IMR-90 (cell line): ENCODE measurements around the gene ECM1. TPM values are rescaled to one million over a fixed set of nuclear protein-coding genes. Genes with fewer than 3 reads are reported as not detected.

ENCODE experiments used
- ATAC-seq: fragments of 200-7000 bp; cut with Tn5 transposase; 2 replicates; pipeline ENCODE4 v1.9.1; 2020; ENCODE audit warnings: low read depth, mild to moderate bottlenecking, moderate library complexity
- BruUV-seq: library from RNA; stranded (reverse); fragments of 400-500 nt; replicated peaks from 2 replicates; lab custom pipeline; 2021; lab: Mats Ljungman, UMichigan
- CTCF ChIA-PET: fragments of 300-600 bp; formaldehyde crosslinking; extraction: SDS; loops from one replicate; lab custom pipeline; 2021; ENCODE audit warnings: antibody characterized with exemption; lab: Yijun Ruan, JAX
- POLR2A ChIA-PET: fragments of 300-600 bp; sonication (Branson Sonifier 250); formaldehyde crosslinking; loops from one replicate; lab custom pipeline; 2022; ENCODE audit warnings: antibody characterized with exemption; ENCODE audit not compliant: unreplicated experiment; lab: Charles Lee
- DNase-seq: peaks from one replicate; pipeline ENCODE4 v3.0.0; 2013
- H2AFZ ChIP-seq: replicated peaks from 2 replicates; pipeline ENCODE3; 2013; ENCODE audit warnings: low read length, mild to moderate bottlenecking; ENCODE audit not compliant: poor library complexity
- H2AK5ac ChIP-seq: 2 replicates; pipeline ENCODE4 v1.6.1; 2013; ENCODE audit warnings: low read depth, low read length, inconsistent platforms
- H2AK9ac ChIP-seq: replicated peaks from 2 replicates; pipeline ENCODE3; 2013; ENCODE audit warnings: mild to moderate bottlenecking, low read depth, low read length, moderate library complexity; ENCODE audit not compliant: poor library complexity
- H2BK120ac ChIP-seq: 2 replicates; pipeline ENCODE4 v1.6.1; 2013; ENCODE audit warnings: low read depth, low read length, inconsistent platforms
- H2BK15ac ChIP-seq: 3 replicates; pipeline ENCODE4 v1.6.1; 2013; ENCODE audit warnings: low read depth, low read length, inconsistent platforms
- H2BK20ac ChIP-seq: 2 replicates; pipeline ENCODE4 v1.6.1; 2013; ENCODE audit warnings: low read depth, mild to moderate bottlenecking, inconsistent platforms, low read length, moderate library complexity
- H2BK5ac ChIP-seq: 2 replicates; pipeline ENCODE4 v1.6.1; 2013; ENCODE audit warnings: mild to moderate bottlenecking, low read depth, low read length, inconsistent platforms; ENCODE audit not compliant: poor library complexity, severe bottlenecking
- H3K14ac ChIP-seq: replicated peaks from 2 replicates; pipeline ENCODE4 v1.6.1; 2013; ENCODE audit warnings: low read depth, low read length, inconsistent platforms
- H3K18ac ChIP-seq: 2 replicates; pipeline ENCODE4 v1.6.1; 2013; ENCODE audit warnings: low read depth, low read length, control low read depth
- H3K23ac ChIP-seq: 2 replicates; pipeline ENCODE4 v1.6.1; 2013; ENCODE audit warnings: low read depth, low read length, inconsistent platforms
- H3K27ac ChIP-seq: 2 replicates; pipeline ENCODE4 v1.5.1; 2013; ENCODE audit warnings: mild to moderate bottlenecking, control low read depth, low read length; ENCODE audit not compliant: insufficient read depth
- H3K27me3 ChIP-seq: 2 replicates; pipeline ENCODE4 v1.6.1; 2013; ENCODE audit warnings: low read length; ENCODE audit not compliant: control insufficient read depth, insufficient read depth
- H3K36me3 ChIP-seq: 2 replicates; pipeline ENCODE4 v1.6.1; 2013; ENCODE audit warnings: low read length, mixed read lengths; ENCODE audit not compliant: control insufficient read depth, insufficient read depth
- H3K4ac ChIP-seq: 2 replicates; pipeline ENCODE4 v1.6.1; 2013; ENCODE audit warnings: low read depth, low read length, inconsistent platforms
- H3K4me1 ChIP-seq: 2 replicates; pipeline ENCODE4 v1.6.1; 2013; ENCODE audit warnings: low read length, mixed read lengths; ENCODE audit not compliant: control insufficient read depth, insufficient read depth
- H3K4me2 ChIP-seq: 2 replicates; pipeline ENCODE4 v1.6.1; 2013; ENCODE audit warnings: low read depth, mild to moderate bottlenecking, control low read depth, low read length, moderate library complexity
- H3K4me3 ChIP-seq: 2 replicates; pipeline ENCODE4 v1.5.1; 2013; ENCODE audit warnings: low read depth, mild to moderate bottlenecking, control low read depth, low read length, moderate library complexity; ENCODE audit not compliant: insufficient read depth
- H3K56ac ChIP-seq: 2 replicates; pipeline ENCODE4 v1.6.1; 2013; ENCODE audit warnings: low read length, inconsistent platforms; ENCODE audit not compliant: insufficient read depth; ENCODE audit errors: extremely low read depth
- H3K79me1 ChIP-seq, 2 experiments: 2 replicates each; pipeline ENCODE4 v1.6.1; 2013; ENCODE audit warnings: low read length in 2 of 2, inconsistent platforms in 1 of 2, low read depth in 1 of 2
- H3K9ac ChIP-seq: 2 replicates; pipeline ENCODE4 v1.6.1; 2013; ENCODE audit warnings: low read depth, low read length, control low read depth
- H3K9me1 ChIP-seq: 2 replicates; pipeline ENCODE4 v1.6.1; 2013; ENCODE audit warnings: low read length, inconsistent platforms; ENCODE audit not compliant: insufficient read depth
- H3K9me3 ChIP-seq: 2 replicates; pipeline ENCODE4 v1.6.1; 2013; ENCODE audit warnings: low read length; ENCODE audit not compliant: control insufficient read depth, insufficient read depth
- H4K20me1 ChIP-seq: 2 replicates; pipeline ENCODE4 v1.6.1; 2013; ENCODE audit warnings: low read length, inconsistent platforms; ENCODE audit not compliant: insufficient read depth
- H4K5ac ChIP-seq: 2 replicates; pipeline ENCODE4 v1.6.1; 2013; ENCODE audit warnings: mild to moderate bottlenecking, low read depth, low read length, control low read depth
- H4K8ac ChIP-seq, 2 experiments: 2 replicates each; pipeline ENCODE4 v1.6.1; 2013; ENCODE audit warnings: low read depth in 2 of 2, low read length in 2 of 2, control low read depth in 1 of 2, inconsistent platforms in 1 of 2
- H4K91ac ChIP-seq: 2 replicates; pipeline ENCODE4 v1.6.1; 2013; ENCODE audit warnings: low read depth, low read length, inconsistent platforms; ENCODE audit not compliant: insufficient read depth
- BHLHE40 ChIP-seq: fragments of 150-350 bp; IDR thresholded peaks from 2 replicates; pipeline ENCODE4 v1.6.1; 2016; ENCODE audit warnings: mild to moderate bottlenecking, low read depth, low read length
- CEBPB ChIP-seq: IDR thresholded peaks from 2 replicates; pipeline ENCODE4 v1.6.1; 2012; ENCODE audit warnings: low read depth, low read length, improper control_type of control experiment
- CTCF ChIP-seq: conservative IDR thresholded peaks from 2 replicates; pipeline ENCODE4 v1.5.1; 2012; ENCODE audit warnings: mild to moderate bottlenecking, low read depth, low read length, improper control_type of control experiment
- ELK1 ChIP-seq: fragments of 150-350 bp; IDR thresholded peaks from 2 replicates; pipeline ENCODE4 v1.6.1; 2016; ENCODE audit warnings: low read depth, mild to moderate bottlenecking, low read length, moderate library complexity, borderline replicate concordance
- MAFK ChIP-seq: IDR thresholded peaks from 2 replicates; pipeline ENCODE4 v1.6.1; 2012; ENCODE audit warnings: low read depth, low read length, improper control_type of control experiment
- MAZ ChIP-seq: IDR thresholded peaks from 2 replicates; pipeline ENCODE4 v1.6.1; 2012; ENCODE audit warnings: low read depth, mild to moderate bottlenecking, low read length, improper control_type of control experiment, moderate library complexity, borderline replicate concordance
- MXI1 ChIP-seq: IDR thresholded peaks from 2 replicates; pipeline ENCODE4 v1.6.1; 2012; ENCODE audit warnings: low read depth, mild to moderate bottlenecking, low read length, moderate library complexity, borderline replicate concordance
- NFE2L2 ChIP-seq: fragments of 150-350 bp; IDR thresholded peaks from 2 replicates; pipeline ENCODE4 v1.6.1; 2016; ENCODE audit warnings: low read depth, mild to moderate bottlenecking, low read length
- POLR2A ChIP-seq: IDR thresholded peaks from 2 replicates; pipeline ENCODE4 v1.6.1; 2012; ENCODE audit warnings: mild to moderate bottlenecking, low read depth, low read length
- RAD21 ChIP-seq: IDR thresholded peaks from 2 replicates; pipeline ENCODE4 v1.6.1; 2012; ENCODE audit warnings: low read length, improper control_type of control experiment
- RCOR1 ChIP-seq: IDR thresholded peaks from 2 replicates; pipeline ENCODE4 v1.6.1; 2012; ENCODE audit warnings: mild to moderate bottlenecking, low read length, improper control_type of control experiment; ENCODE audit not compliant: insufficient replicate concordance
- SMC3 ChIP-seq: fragments of 150-350 bp; IDR thresholded peaks from 2 replicates; pipeline ENCODE4 v1.6.1; 2016; ENCODE audit warnings: low read depth, mild to moderate bottlenecking, antibody characterized with exemption, low read length, moderate library complexity
- USF2 ChIP-seq: fragments of 150-350 bp; IDR thresholded peaks from 2 replicates; pipeline ENCODE4 v1.6.1; 2017; ENCODE audit warnings: mild to moderate bottlenecking, antibody characterized with exemption, low read length, low read depth
- WGBS, 2 experiments: methylation state at CpG; one replicate each; pipeline versions ENCODE4 v1.1.5 to v1.1.7; 2013; ENCODE audit warnings: missing lambda C conversion rate in 2 of 2; ENCODE audit not compliant: insufficient read length in 1 of 2; ENCODE audit errors: extremely low coverage in 2 of 2; 5-methylcytosine and 5-hydroxymethylcytosine counted together
- dilution Hi-C: fragments of 300-500 bp; cut with HindIII; formaldehyde crosslinking; loops from one replicate; pipeline ENCODE4 v1.14.3; 2018; ENCODE audit warnings: low sequenced_read_pairs; ENCODE audit not compliant: unreplicated experiment
- in situ Hi-C: fragments of 300-500 bp; cut with MboI; formaldehyde crosslinking; loops from 3 replicates; pipeline ENCODE4 v1.14.3; 2019; ENCODE audit warnings: low sequenced_read_pairs, inconsistent platforms, mixed read lengths
- intact Hi-C: fragments of 100-400 bp; cut with micrococcal nuclease; formaldehyde crosslinking; loops from 2 replicates; pipeline ENCODE4 v1.10.0; 2022
- polyA plus RNA-seq, 3 experiments: library from polyadenylated mRNA; depleted of rRNA; stranded (reverse); fragments of >200 nt; gene quantifications; 2 replicates each; pipeline ENCODE4 v1.2.3, GENCODE V29; 2012; ENCODE audit warnings: low replicate concordance in 1 of 3
- total RNA-seq: library from RNA; depleted of rRNA; stranded (reverse); fragments of >200 nt; gene quantifications from 2 replicates; pipeline ENCODE4 v1.2.3, GENCODE V29; 2012

Gene ECM1
- total and polyA plus RNA-seq, 2 of the 4 experiments (the other 2 are of a cell fraction): 20.1 to 230 TPM

GRCh38 chr1:150546294-150546937 is 38.5 kb downstream of the ECM1 start:
- dilution Hi-C loops: no loop called here
- in situ Hi-C loops: no loop called here
- intact Hi-C loops: no loop called here
- Histone ChIP-seq H3K14ac (no peak overlapping the region), H3K56ac (no peak overlapping the region), H3K4me1 (peaks cover 10% of the 10 kb centered on the region), H4K8ac (no peak overlapping the region), H2BK120ac (no peak overlapping the region), H3K4me2 (no peak overlapping the region), H3K4ac (no peak overlapping the region), H2AFZ (no peak overlapping the region), H2BK15ac (no peak overlapping the region), H3K9ac (no peak overlapping the region), H2AK5ac (no peak overlapping the region), H3K4me3 (no peak overlapping the region), H4K5ac (no peak overlapping the region), H4K20me1 (no peaks in the 10 kb centered on the region; the same call in 1 of the 2 replicates), H3K27ac (no peak overlapping the region), H3K9me3 (no peaks in the 10 kb centered on the region), H3K23ac (no peak overlapping the region), H3K18ac (no peak overlapping the region), H3K9me1 (0 out of 2 replicates have a peak, but pooled peaks cover 3% of the 10 kb centered on the region), H3K27me3 (no peaks in the 10 kb centered on the region), H2BK5ac (no peak overlapping the region), H2AK9ac (no peak overlapping the region), H3K79me1 (peaks cover 0 to 19% of the 10 kb centered on the region in 2 experiments; a peak in 2 of 4 replicates), H3K36me3 (no peaks in the 10 kb centered on the region), H2BK20ac (no peak overlapping the region), H4K91ac (no peak overlapping the region)
- DNase-seq: no peak
- ChIA-PET CTCF (interaction anchor here (0.6 to 1.2 kb wide), 2 partner anchors 17 to 59 kb away, joined by 4 to 5 read pairs; no protein-coding TSS in a partner anchor), POLR2A (interaction anchor here (1.1 kb wide), 1 partner anchor 10 kb away, joined by 7 read pairs; no protein-coding TSS in a partner anchor)
- BruUV-seq: no TSS peak
- no peak for ATAC-seq
- 100% methylated on average over 1 of the region's 16 CpGs; no CpG with 5 or more reads in 1 of the 2 experiments for WGBS, 2 experiments
- TF ChIP-seq MXI1: no peak
- no peak for TF ChIP-seq CEBPB
- no peak for TF ChIP-seq ELK1
- no peak for TF ChIP-seq RAD21
- TF ChIP-seq MAFK: no peak
- TF ChIP-seq MAZ: no peak
- no peak for TF ChIP-seq USF2
- no peak for TF ChIP-seq BHLHE40
- TF ChIP-seq SMC3: no peak
- no peak for TF ChIP-seq CTCF
- TF ChIP-seq NFE2L2: no peak
- no peak for TF ChIP-seq RCOR1
- TF ChIP-seq POLR2A: no peak
